IMR-90 (cell line): Measurements from ENCODE around the gene TFB2M. TPM values are rescaled to one million over a fixed set of nuclear protein-coding genes. Genes with fewer than 3 reads are reported as not detected.
A peak's percentile ranks its signal among the peaks of the same experiment; 100 is the strongest.

Experiments
- ATAC-seq: fragments of 200-7000 bp; cut with Tn5 transposase; 2 replicates; pipeline ENCODE4 v1.9.1; 2020; ENCODE audit warnings: low read depth, mild to moderate bottlenecking, moderate library complexity
- BruUV-seq: library from RNA; stranded (reverse); fragments of 400-500 nt; replicated peaks from 2 replicates; lab custom pipeline; 2021; lab: Mats Ljungman, UMichigan
- CTCF ChIA-PET: fragments of 300-600 bp; formaldehyde crosslinking; extraction: SDS; loops from one replicate; lab custom pipeline; 2021; ENCODE audit warnings: antibody characterized with exemption; lab: Yijun Ruan, JAX
- POLR2A ChIA-PET: fragments of 300-600 bp; sonication (Branson Sonifier 250); formaldehyde crosslinking; loops from one replicate; lab custom pipeline; 2022; ENCODE audit warnings: antibody characterized with exemption; ENCODE audit not compliant: unreplicated experiment; lab: Charles Lee
- DNase-seq: peaks from one replicate; pipeline ENCODE4 v3.0.0; 2013
- H2AFZ ChIP-seq: replicated peaks from 2 replicates; pipeline ENCODE3; 2013; ENCODE audit warnings: low read length, mild to moderate bottlenecking; ENCODE audit not compliant: poor library complexity
- H2AK5ac ChIP-seq: 2 replicates; pipeline ENCODE4 v1.6.1; 2013; ENCODE audit warnings: low read depth, low read length, inconsistent platforms
- H2AK9ac ChIP-seq: replicated peaks from 2 replicates; pipeline ENCODE3; 2013; ENCODE audit warnings: mild to moderate bottlenecking, low read depth, low read length, moderate library complexity; ENCODE audit not compliant: poor library complexity
- H2BK120ac ChIP-seq: 2 replicates; pipeline ENCODE4 v1.6.1; 2013; ENCODE audit warnings: low read depth, low read length, inconsistent platforms
- H2BK15ac ChIP-seq: 3 replicates; pipeline ENCODE4 v1.6.1; 2013; ENCODE audit warnings: low read depth, low read length, inconsistent platforms
- H2BK20ac ChIP-seq: 2 replicates; pipeline ENCODE4 v1.6.1; 2013; ENCODE audit warnings: low read depth, mild to moderate bottlenecking, inconsistent platforms, low read length, moderate library complexity
- H2BK5ac ChIP-seq: 2 replicates; pipeline ENCODE4 v1.6.1; 2013; ENCODE audit warnings: mild to moderate bottlenecking, low read depth, low read length, inconsistent platforms; ENCODE audit not compliant: poor library complexity, severe bottlenecking
- H3K14ac ChIP-seq: replicated peaks from 2 replicates; pipeline ENCODE4 v1.6.1; 2013; ENCODE audit warnings: low read depth, low read length, inconsistent platforms
- H3K18ac ChIP-seq: 2 replicates; pipeline ENCODE4 v1.6.1; 2013; ENCODE audit warnings: low read depth, low read length, control low read depth
- H3K23ac ChIP-seq: 2 replicates; pipeline ENCODE4 v1.6.1; 2013; ENCODE audit warnings: low read depth, low read length, inconsistent platforms
- H3K27ac ChIP-seq: 2 replicates; pipeline ENCODE4 v1.5.1; 2013; ENCODE audit warnings: mild to moderate bottlenecking, control low read depth, low read length; ENCODE audit not compliant: insufficient read depth
- H3K27me3 ChIP-seq: 2 replicates; pipeline ENCODE4 v1.6.1; 2013; ENCODE audit warnings: low read length; ENCODE audit not compliant: control insufficient read depth, insufficient read depth
- H3K36me3 ChIP-seq: 2 replicates; pipeline ENCODE4 v1.6.1; 2013; ENCODE audit warnings: low read length, mixed read lengths; ENCODE audit not compliant: control insufficient read depth, insufficient read depth
- H3K4ac ChIP-seq: 2 replicates; pipeline ENCODE4 v1.6.1; 2013; ENCODE audit warnings: low read depth, low read length, inconsistent platforms
- H3K4me1 ChIP-seq: 2 replicates; pipeline ENCODE4 v1.6.1; 2013; ENCODE audit warnings: low read length, mixed read lengths; ENCODE audit not compliant: control insufficient read depth, insufficient read depth
- H3K4me2 ChIP-seq: 2 replicates; pipeline ENCODE4 v1.6.1; 2013; ENCODE audit warnings: low read depth, mild to moderate bottlenecking, control low read depth, low read length, moderate library complexity
- H3K4me3 ChIP-seq: 2 replicates; pipeline ENCODE4 v1.5.1; 2013; ENCODE audit warnings: low read depth, mild to moderate bottlenecking, control low read depth, low read length, moderate library complexity; ENCODE audit not compliant: insufficient read depth
- H3K56ac ChIP-seq: 2 replicates; pipeline ENCODE4 v1.6.1; 2013; ENCODE audit warnings: low read length, inconsistent platforms; ENCODE audit not compliant: insufficient read depth; ENCODE audit errors: extremely low read depth
- H3K79me1 ChIP-seq, 2 experiments: 2 replicates each; pipeline ENCODE4 v1.6.1; 2013; ENCODE audit warnings: low read length in 2 of 2, inconsistent platforms in 1 of 2, low read depth in 1 of 2
- H3K9ac ChIP-seq: 2 replicates; pipeline ENCODE4 v1.6.1; 2013; ENCODE audit warnings: low read depth, low read length, control low read depth
- H3K9me1 ChIP-seq: 2 replicates; pipeline ENCODE4 v1.6.1; 2013; ENCODE audit warnings: low read length, inconsistent platforms; ENCODE audit not compliant: insufficient read depth
- H3K9me3 ChIP-seq: 2 replicates; pipeline ENCODE4 v1.6.1; 2013; ENCODE audit warnings: low read length; ENCODE audit not compliant: control insufficient read depth, insufficient read depth
- H4K20me1 ChIP-seq: 2 replicates; pipeline ENCODE4 v1.6.1; 2013; ENCODE audit warnings: low read length, inconsistent platforms; ENCODE audit not compliant: insufficient read depth
- H4K5ac ChIP-seq: 2 replicates; pipeline ENCODE4 v1.6.1; 2013; ENCODE audit warnings: mild to moderate bottlenecking, low read depth, low read length, control low read depth
- H4K8ac ChIP-seq, 2 experiments: 2 replicates each; pipeline ENCODE4 v1.6.1; 2013; ENCODE audit warnings: low read depth in 2 of 2, low read length in 2 of 2, control low read depth in 1 of 2, inconsistent platforms in 1 of 2
- H4K91ac ChIP-seq: 2 replicates; pipeline ENCODE4 v1.6.1; 2013; ENCODE audit warnings: low read depth, low read length, inconsistent platforms; ENCODE audit not compliant: insufficient read depth
- CEBPB ChIP-seq: IDR thresholded peaks from 2 replicates; pipeline ENCODE4 v1.6.1; 2012; ENCODE audit warnings: low read depth, low read length, improper control_type of control experiment
- CTCF ChIP-seq: conservative IDR thresholded peaks from 2 replicates; pipeline ENCODE4 v1.5.1; 2012; ENCODE audit warnings: mild to moderate bottlenecking, low read depth, low read length, improper control_type of control experiment
- ELK1 ChIP-seq: fragments of 150-350 bp; IDR thresholded peaks from 2 replicates; pipeline ENCODE4 v1.6.1; 2016; ENCODE audit warnings: low read depth, mild to moderate bottlenecking, low read length, moderate library complexity, borderline replicate concordance
- FOS ChIP-seq: fragments of 150-350 bp; IDR thresholded peaks from 2 replicates; pipeline ENCODE4 v1.6.1; 2016; ENCODE audit warnings: low read depth, low read length
- MAFK ChIP-seq: IDR thresholded peaks from 2 replicates; pipeline ENCODE4 v1.6.1; 2012; ENCODE audit warnings: low read depth, low read length, improper control_type of control experiment
- MAZ ChIP-seq: IDR thresholded peaks from 2 replicates; pipeline ENCODE4 v1.6.1; 2012; ENCODE audit warnings: low read depth, mild to moderate bottlenecking, low read length, improper control_type of control experiment, moderate library complexity, borderline replicate concordance
- MXI1 ChIP-seq: IDR thresholded peaks from 2 replicates; pipeline ENCODE4 v1.6.1; 2012; ENCODE audit warnings: low read depth, mild to moderate bottlenecking, low read length, moderate library complexity, borderline replicate concordance
- NFE2L2 ChIP-seq: fragments of 150-350 bp; IDR thresholded peaks from 2 replicates; pipeline ENCODE4 v1.6.1; 2016; ENCODE audit warnings: low read depth, mild to moderate bottlenecking, low read length
- POLR2A ChIP-seq: IDR thresholded peaks from 2 replicates; pipeline ENCODE4 v1.6.1; 2012; ENCODE audit warnings: mild to moderate bottlenecking, low read depth, low read length
- RAD21 ChIP-seq: IDR thresholded peaks from 2 replicates; pipeline ENCODE4 v1.6.1; 2012; ENCODE audit warnings: low read length, improper control_type of control experiment
- RCOR1 ChIP-seq: IDR thresholded peaks from 2 replicates; pipeline ENCODE4 v1.6.1; 2012; ENCODE audit warnings: mild to moderate bottlenecking, low read length, improper control_type of control experiment; ENCODE audit not compliant: insufficient replicate concordance
- RFX5 ChIP-seq: IDR thresholded peaks from 2 replicates; pipeline ENCODE4 v1.8.0; 2012; ENCODE audit warnings: low read depth, mild to moderate bottlenecking, low read length, moderate library complexity
- USF2 ChIP-seq: fragments of 150-350 bp; IDR thresholded peaks from 2 replicates; pipeline ENCODE4 v1.6.1; 2017; ENCODE audit warnings: mild to moderate bottlenecking, antibody characterized with exemption, low read length, low read depth
- WGBS, 2 experiments: methylation state at CpG; one replicate each; pipeline versions ENCODE4 v1.1.5 to v1.1.7; 2013; ENCODE audit warnings: missing lambda C conversion rate in 2 of 2; ENCODE audit not compliant: insufficient read length in 1 of 2; ENCODE audit errors: extremely low coverage in 2 of 2; 5-methylcytosine and 5-hydroxymethylcytosine counted together
- dilution Hi-C: fragments of 300-500 bp; cut with HindIII; formaldehyde crosslinking; loops from one replicate; pipeline ENCODE4 v1.14.3; 2018; ENCODE audit warnings: low sequenced_read_pairs; ENCODE audit not compliant: unreplicated experiment
- in situ Hi-C: fragments of 300-500 bp; cut with MboI; formaldehyde crosslinking; loops from 3 replicates; pipeline ENCODE4 v1.14.3; 2019; ENCODE audit warnings: low sequenced_read_pairs, inconsistent platforms, mixed read lengths
- intact Hi-C: fragments of 100-400 bp; cut with micrococcal nuclease; formaldehyde crosslinking; loops from 2 replicates; pipeline ENCODE4 v1.10.0; 2022
- polyA plus RNA-seq, 3 experiments: library from polyadenylated mRNA; depleted of rRNA; stranded (reverse); fragments of >200 nt; gene quantifications; 2 replicates each; pipeline ENCODE4 v1.2.3, GENCODE V29; 2012; ENCODE audit warnings: low replicate concordance in 1 of 3
- total RNA-seq: library from RNA; depleted of rRNA; stranded (reverse); fragments of >200 nt; gene quantifications from 2 replicates; pipeline ENCODE4 v1.2.3, GENCODE V29; 2012

TFB2M gene
- total and polyA plus RNA-seq, 2 of the 4 experiments (the other 2 are of a cell fraction) = 13.3 to 15.7 TPM

- dilution Hi-C loops = no loop called here
- ATAC-seq (no peak), DNase-seq (no peak)
- H2AFZ ChIP-seq = no peak overlapping the region
- H3K56ac ChIP-seq = no peak overlapping the region
- no peak overlapping the region for H3K14ac ChIP-seq
- H3K4me1 ChIP-seq = peaks cover 5% of the 10 kb centered on the region; the same call in 1 of the 2 replicates
- TF ChIP-seq RFX5 (no peak), FOS (no peak), RCOR1 (no peak), USF2 (no peak), NFE2L2 (no peak), MAZ (no peak), MXI1 (no peak), CEBPB (no peak), MAFK (no peak), RAD21 (no peak), POLR2A (no peak), CTCF (no peak), ELK1 (no peak)
- H4K20me1 ChIP-seq = peaks cover 2% of the 10 kb centered on the region; the same call in 1 of the 2 replicates
- POLR2A ChIA-PET = no interaction called here
- no peak overlapping the region for H2BK15ac ChIP-seq
- no peak overlapping the region for H2AK9ac ChIP-seq
- H3K23ac ChIP-seq = peak overlapping the region; percentile 66; the same call in 1 of the 2 replicates
- in situ Hi-C loops = loop anchor here (5.0 kb wide), 1 partner anchor 55 kb away; no protein-coding TSS in a partner anchor
- WGBS, 2 experiments = no CpG with 5 or more reads among the region's 1 CpG
- H4K8ac ChIP-seq = no peak overlapping the region
- no peak overlapping the region for H2BK5ac ChIP-seq
- H4K5ac ChIP-seq = no peak overlapping the region
- no peak overlapping the region for H2BK20ac ChIP-seq
- intact Hi-C loops = no loop called here
- CTCF ChIA-PET = no interaction called here
- no peak overlapping the region for H3K9ac ChIP-seq
- peaks cover 5% of the 10 kb centered on the region for H3K9me1 ChIP-seq
- H2AK5ac ChIP-seq = 0 out of 2 replicates have a peak overlapping the region, but pooled peaks have one; percentile 77
- H3K18ac ChIP-seq = no peak overlapping the region
- H3K79me1 ChIP-seq = peaks cover 16 to 53% of the 10 kb centered on the region in 2 experiments; a peak in 3 of 4 replicates
- no peaks in the 10 kb centered on the region for H3K9me3 ChIP-seq
- no peaks in the 10 kb centered on the region for H3K36me3 ChIP-seq
- H3K4me2 ChIP-seq = no peak overlapping the region
- no peak overlapping the region for H2BK120ac ChIP-seq
- H3K4me3 ChIP-seq = no peak overlapping the region
- BruUV-seq = no TSS peak
- no peak overlapping the region for H4K91ac ChIP-seq
- no peaks in the 10 kb centered on the region for H3K27me3 ChIP-seq
- H3K27ac ChIP-seq = no peak overlapping the region
- H3K4ac ChIP-seq = no peak overlapping the region
Measured at GRCh38 chr1:246571953-246572352, 5.9 kb upstream of the TFB2M start.
